DOHH2 (cell line): Measurements from ENCODE around the gene USP12.

ENCODE experiments used
- CTCF ChIP-seq: fragments of 200-600 bp; sonication (generic); IDR thresholded peaks from one replicate; pipeline ENCODE4 v1.5.1; 2014; ENCODE audit warnings: antibody characterized with exemption, mild to moderate bottlenecking, low read depth, low read length; ENCODE audit not compliant: poor library complexity, severe bottlenecking
- EZH2phosphoT487 ChIP-seq: fragments of 200-600 bp; sonication (generic); IDR thresholded peaks from 2 replicates; pipeline ENCODE4 v1.6.1; 2017; ENCODE audit warnings: borderline replicate concordance, mild to moderate bottlenecking, antibody characterized with exemption, low read length, moderate library complexity, mixed read lengths

- TF ChIP-seq CTCF: no peak
- no peak for TF ChIP-seq EZH2phosphoT487
These were observed 151.2 kb downstream of the USP12 start for GRCh38 chr13:27020415-27020814.
